Measurements from ENCODE around the gene MUC4.

GRCh38 chr3:195757438-195757770, 54.3 kb downstream of the MUC4 start:
- TF ChIP-seq CTCF (IDR thresholded peaks at IDR 0.05), result no peak
- TF ChIP-seq POLR2A (IDR thresholded peaks at IDR 0.05), result no peak
